Ovary (tissue), 9 donors: Measurements from ENCODE around the gene ZFP82. TPM values are rescaled to one million over a fixed set of nuclear protein-coding genes. Genes with fewer than 3 reads are reported as not detected.

Experiments
- DNase-seq, 5 donors: peaks; one replicate each; pipeline ENCODE4 v3.0.0-alpha.2; 2019 to 2020
- H3K27ac ChIP-seq, 2 donors: fragments of 200-600 bp; one replicate each; pipeline versions ENCODE4 v1.5.1 to v1.8.0; 2019 to 2022
- H3K27me3 ChIP-seq: fragments of 200-600 bp; one replicate; pipeline ENCODE4 v1.8.0; 2022
- H3K36me3 ChIP-seq: fragments of 200-600 bp; sonication (generic); one replicate; pipeline ENCODE4 v1.5.1; 2019
- H3K4me1 ChIP-seq: one replicate; pipeline ENCODE4 v1.8.1; 2013; ENCODE audit warnings: mild to moderate bottlenecking, moderate library complexity; ENCODE audit not compliant: insufficient read depth
- H3K4me3 ChIP-seq: fragments of 200-600 bp; sonication (generic); one replicate; pipeline ENCODE4 v1.5.1; 2017
- H3K9me3 ChIP-seq, 2 donors: fragments of 200-600 bp in 1 of 2; sonication (generic) in 1 of 2; one replicate each; pipeline versions ENCODE4 v1.5.1 to v1.8.1; 2013 to 2019; ENCODE audit warnings: mild to moderate bottlenecking in 1 of 2, moderate library complexity in 1 of 2
- EP300 ChIP-seq: sonication (generic); formaldehyde crosslinking; IDR thresholded peaks from one replicate; pipeline ENCODE4 v1.6.1; 2017; ENCODE audit warnings: antibody characterized with exemption
- POLR2A ChIP-seq: fragments of 450-650 bp; IDR thresholded peaks from one replicate; pipeline ENCODE4 v1.6.1; 2017; ENCODE audit warnings: antibody characterized with exemption, mild to moderate bottlenecking, moderate library complexity
- WGBS, 3 donors: extraction: QIAGEN DNeasy Blood & Tissue Kit in 1 of 3; methylation state at CpG; one replicate each; pipeline versions ENCODE4 v1.1.5 to v1.1.7; 2013 to 2017; 5-methylcytosine and 5-hydroxymethylcytosine counted together
- intact Hi-C, 4 donors: fragments of 100-400 bp; cut with DNase I; formaldehyde crosslinking; loops; one replicate each; pipeline versions ENCODE4 v1.11.0 to v1.15.1; 2022 to 2023
- polyA plus RNA-seq, 2 donors: library from polyadenylated mRNA; stranded (reverse); fragments of 200-250 nt in 1 of 2; fragments of 350-450 nt in 1 of 2; fragmentation: Illumina TruSeq in 1 of 2; extraction: RNeasy Lipid Tissue Mini Kit (QIAGEN cat#74804) in 1 of 2; gene quantifications; one replicate each; pipeline ENCODE4 v1.2.3, GENCODE V29; 2013 to 2014
- total RNA-seq, 7 donors: library from RNA; depleted of rRNA in 2 of 7; stranded (reverse); fragments of >200 nt in 2 of 7; fragmentation: NEBNext Ultra II Directional in 3 of 7; extraction: Animal tissue kit (Norgen Biotek cat#: 25700) in 3 of 7; gene quantifications; one replicate each; pipeline versions ENCODE4 v1.1.0 to v1.2.4, GENCODE V29; 2016 to 2023
- TF ChIP-seq, protein P1 (sequence below), 3 donors: fragments of 450-650 bp in 2 of 3; fragments of 200-600 bp in 1 of 3; IDR thresholded peaks; one replicate each; pipeline versions ENCODE4 v1.5.1 to v1.8.0; 2016 to 2022; ENCODE audit warnings: antibody characterized with exemption in 3 of 3, mild to moderate bottlenecking in 1 of 3
- donor health status: DM: no; HTN: no; CAD: no; lungs with moderate emphysema.
- donor health status: DM: no; HTN: no; CAD: no.
- donor health status: Bipolar disorder and iron deficiency.
- donor health status: DM: yes; HTN: yes; CAD: no.
- donor health status: DM: no; HTN: no; CAD: no.
- donor health status: DM: yes; HTN: yes; CAD: no.

Gene ZFP82
- total and polyA plus RNA-seq, 9 donors: 4.7 to 16.2 (median 8.3) TPM

DNA sequence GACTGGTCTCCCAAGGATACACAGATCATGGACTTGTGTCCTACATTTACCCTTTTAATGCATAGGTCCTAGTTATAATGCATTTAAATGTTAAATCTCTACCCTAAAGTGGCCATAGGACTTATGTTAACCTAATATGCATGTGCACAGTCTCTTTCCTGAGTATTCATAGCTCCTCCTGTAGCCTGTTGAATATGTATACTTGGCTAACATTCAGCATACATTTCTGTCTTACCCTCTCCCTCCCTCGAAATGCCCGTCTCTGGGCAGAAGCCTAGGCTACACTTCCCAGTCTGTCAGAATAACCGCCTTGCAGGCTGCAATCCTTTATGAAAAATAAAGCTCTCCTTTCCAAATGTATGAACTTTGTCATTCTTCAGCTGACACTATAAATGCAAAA, 13.9 kb downstream of the ZFP82 start:
- H3K27ac ChIP-seq: no peak overlapping the region
- H3K27me3 ChIP-seq: no peaks in the 10 kb centered on the region
- H3K9me3 ChIP-seq: peaks cover 0 to 37% of the 10 kb centered on the region in 2 donors
- H3K4me3 ChIP-seq: no peak overlapping the region
- no peak for DNase-seq
- H3K4me1 ChIP-seq: no peaks in the 10 kb centered on the region
- WGBS, 3 donors: 95 to 98% (median 95%) methylated on average over 3 of the region's 3 CpGs
- intact Hi-C loops: no loop called here
- no peaks in the 10 kb centered on the region for H3K36me3 ChIP-seq
- TF ChIP-seq EP300 (no peak), POLR2A (no peak)
- TF ChIP-seq, protein P1, sequence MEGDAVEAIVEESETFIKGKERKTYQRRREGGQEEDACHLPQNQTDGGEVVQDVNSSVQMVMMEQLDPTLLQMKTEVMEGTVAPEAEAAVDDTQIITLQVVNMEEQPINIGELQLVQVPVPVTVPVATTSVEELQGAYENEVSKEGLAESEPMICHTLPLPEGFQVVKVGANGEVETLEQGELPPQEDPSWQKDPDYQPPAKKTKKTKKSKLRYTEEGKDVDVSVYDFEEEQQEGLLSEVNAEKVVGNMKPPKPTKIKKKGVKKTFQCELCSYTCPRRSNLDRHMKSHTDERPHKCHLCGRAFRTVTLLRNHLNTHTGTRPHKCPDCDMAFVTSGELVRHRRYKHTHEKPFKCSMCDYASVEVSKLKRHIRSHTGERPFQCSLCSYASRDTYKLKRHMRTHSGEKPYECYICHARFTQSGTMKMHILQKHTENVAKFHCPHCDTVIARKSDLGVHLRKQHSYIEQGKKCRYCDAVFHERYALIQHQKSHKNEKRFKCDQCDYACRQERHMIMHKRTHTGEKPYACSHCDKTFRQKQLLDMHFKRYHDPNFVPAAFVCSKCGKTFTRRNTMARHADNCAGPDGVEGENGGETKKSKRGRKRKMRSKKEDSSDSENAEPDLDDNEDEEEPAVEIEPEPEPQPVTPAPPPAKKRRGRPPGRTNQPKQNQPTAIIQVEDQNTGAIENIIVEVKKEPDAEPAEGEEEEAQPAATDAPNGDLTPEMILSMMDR (IDR thresholded peaks at IDR 0.05): no peak

DNA sequence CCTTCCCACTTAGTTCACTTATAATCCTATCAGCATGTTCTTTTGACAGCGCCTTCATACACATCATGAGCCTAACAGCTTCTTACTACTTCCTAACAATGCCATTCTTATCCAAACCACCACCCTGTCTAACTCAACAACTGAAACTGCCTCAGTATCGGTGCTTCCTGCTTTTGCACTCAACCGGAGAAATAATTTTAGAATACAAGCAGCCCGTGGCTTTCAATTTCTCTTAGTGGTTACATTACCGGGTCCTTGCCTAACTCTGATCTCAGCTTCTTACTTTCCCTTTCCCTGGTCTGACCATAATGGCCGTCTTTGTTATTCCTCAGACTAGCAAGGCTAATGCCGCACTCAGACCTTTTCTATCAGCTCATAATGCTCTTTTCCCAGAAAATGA, 17.0 kb downstream of the ZFP82 start:
- Histone ChIP-seq H3K4me3 (no peak overlapping the region), H3K4me1 (no peaks in the 10 kb centered on the region), H3K27me3 (no peaks in the 10 kb centered on the region), H3K9me3 (peaks cover 0 to 43% of the 10 kb centered on the region in 2 donors), H3K27ac (no peak overlapping the region), H3K36me3 (no peaks in the 10 kb centered on the region)
- intact Hi-C loops: no loop called here
- WGBS, 3 donors: 96 to 99% (median 98%) methylated on average over 7 of the region's 7 CpGs
- DNase-seq: no peak
- TF ChIP-seq, protein P1 (IDR thresholded peaks at IDR 0.05): no peak
- no peak for TF ChIP-seq EP300
- no peak for TF ChIP-seq POLR2A

DNA sequence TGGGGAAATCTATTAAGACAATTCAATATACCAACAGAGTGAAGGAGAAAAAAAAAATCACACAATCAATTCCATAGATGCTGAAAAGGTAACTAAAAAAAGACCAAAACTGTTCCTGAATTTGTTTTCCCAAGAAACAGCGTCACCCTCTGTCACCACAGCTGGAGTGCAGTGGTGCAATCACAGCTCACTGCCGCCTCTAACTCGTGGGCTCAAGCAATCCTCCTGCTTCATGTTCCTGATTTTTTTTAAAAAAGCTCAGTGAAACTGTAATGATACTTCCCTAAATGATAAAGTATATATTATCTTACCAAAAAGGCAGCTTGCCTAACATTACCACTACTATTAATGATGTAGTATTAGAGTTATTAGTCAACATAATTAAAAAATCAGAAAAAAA, 19.9 kb downstream of the ZFP82 start:
- H3K4me1 ChIP-seq: no peaks in the 10 kb centered on the region
- no peaks in the 10 kb centered on the region for H3K27me3 ChIP-seq
- no peak overlapping the region for H3K4me3 ChIP-seq
- peaks cover 7 to 60% of the 10 kb centered on the region in 2 donors for H3K9me3 ChIP-seq
- H3K27ac ChIP-seq: no peak overlapping the region
- WGBS, 3 donors: 93 to 98% (median 98%) methylated on average over 3 of the region's 3 CpGs
- intact Hi-C loops: no loop called here
- TF ChIP-seq POLR2A (no peak), EP300 (no peak)
- TF ChIP-seq, protein P1 (IDR thresholded peaks at IDR 0.05): no peak
- DNase-seq: no peak
- peaks cover 7% of the 10 kb centered on the region for H3K36me3 ChIP-seq

DNA sequence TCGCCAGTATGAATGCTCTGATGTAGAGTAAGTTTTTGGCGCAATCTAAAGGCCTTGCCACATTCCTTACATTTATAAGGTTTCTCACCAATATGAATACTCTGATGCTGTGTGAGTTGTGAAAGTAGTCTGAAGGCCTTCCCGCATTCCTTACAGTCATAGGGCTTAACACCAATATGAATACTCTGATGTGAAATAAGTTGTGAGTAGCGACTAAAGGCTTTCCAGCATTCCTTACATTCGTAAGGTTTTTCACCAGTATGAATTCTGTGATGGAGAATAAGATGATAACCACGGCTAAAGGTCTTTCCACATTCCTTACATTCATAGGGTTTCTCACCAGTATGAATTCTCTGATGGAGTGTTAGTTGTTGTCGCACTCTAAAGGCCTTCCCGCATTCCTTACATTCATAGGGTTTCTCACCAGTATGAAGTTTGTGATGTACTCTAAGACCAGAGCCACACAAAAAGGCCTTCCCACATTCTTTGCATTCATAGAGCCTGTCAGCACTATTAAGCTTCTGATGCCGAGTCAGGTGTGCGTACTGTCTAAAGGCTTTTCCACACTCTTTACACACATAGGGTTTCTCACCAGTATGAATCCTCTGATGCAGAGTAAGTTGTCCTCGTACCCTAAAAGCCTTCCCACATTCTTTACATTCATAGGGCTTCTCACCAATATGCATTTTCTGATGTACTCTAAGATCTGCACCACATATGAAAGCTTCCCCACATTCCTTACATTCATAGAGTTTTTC, 25.3 kb downstream of the ZFP82 start:
- peaks cover 7% of the 10 kb centered on the region for H3K36me3 ChIP-seq
- H3K4me3 ChIP-seq: no peak overlapping the region
- peaks cover 15 to 51% of the 10 kb centered on the region in 2 donors for H3K9me3 ChIP-seq
- intact Hi-C loops: no loop called here
- H3K4me1 ChIP-seq: no peaks in the 10 kb centered on the region
- H3K27ac ChIP-seq: no peak overlapping the region
- DNase-seq: no peak
- TF ChIP-seq POLR2A: no peak
- H3K27me3 ChIP-seq: no peaks in the 10 kb centered on the region
- WGBS, 3 donors: 98 to 99% (median 98%) methylated on average over 11 of the region's 11 CpGs

DNA sequence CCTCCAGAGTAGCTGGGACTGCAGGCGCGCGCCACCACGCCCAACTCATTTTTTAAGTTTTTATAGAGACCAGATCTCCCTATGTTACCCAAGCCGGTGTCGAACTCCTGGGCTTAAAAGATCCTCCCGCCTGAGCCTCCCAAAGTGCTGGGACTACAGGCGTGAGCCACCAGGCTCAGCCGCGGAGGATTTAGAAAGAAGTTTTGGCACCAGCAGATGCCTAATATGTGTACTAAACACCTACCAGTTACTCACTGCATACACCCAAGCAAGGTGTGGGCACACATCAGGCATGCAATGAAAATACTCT, 39.0 kb downstream of the ZFP82 start:
- H3K4me1 ChIP-seq: peaks cover 3% of the 10 kb centered on the region
- H3K27me3 ChIP-seq: no peaks in the 10 kb centered on the region
- H3K27ac ChIP-seq: peak overlapping the region in 1 of 2 donors; percentile 52
- TF ChIP-seq EP300 (no peak), POLR2A (no peak)
- TF ChIP-seq, protein P1 (IDR thresholded peaks at IDR 0.05): no peak
- H3K4me3 ChIP-seq: peak overlapping the region; percentile 57
- H3K36me3 ChIP-seq: no peaks in the 10 kb centered on the region
- DNase-seq: no peak
- intact Hi-C loops: no loop called here
- H3K9me3 ChIP-seq: no peaks in the 10 kb centered on the region
- WGBS, 3 donors: 53 to 59% (median 57%) methylated on average over 10 of the region's 10 CpGs
